ENCODE data around the gene RAE1. TPM values are rescaled to one million over a fixed set of nuclear protein-coding genes. Genes with fewer than 3 reads are reported as not detected.

RAE1 gene
- total RNA-seq, 1 experiment from 2014 or later = 34.5 TPM

- Histone ChIP-seq H3K4me3 (ENCODE audit: low read depth in 2 of 2, low read length in 2 of 2) (no peak overlapping the region), H3K4me1 (ENCODE audit: control insufficient read depth, insufficient read depth, low read length) (no peaks in the 10 kb centered on the region), H3K9me3 (ENCODE audit: control insufficient read depth, insufficient read depth, low read depth, low read length) (no peaks in the 10 kb centered on the region), H3K36me3 (ENCODE audit: control insufficient read depth, insufficient read depth, low read length) (peaks cover 35% of the 10 kb centered on the region), H3K27ac (ENCODE audit: low read length) (no peak overlapping the region), H3K27me3 (ENCODE audit: control insufficient read depth, insufficient read depth, low read length) (no peaks in the 10 kb centered on the region)
- ATAC-seq = no peak
- ChIA-PET POLR2A (no interaction called here), CTCF (no interaction called here)
- in situ Hi-C loops (cut with HindIII; ENCODE audit: low pct_unique_long_range_greater_than_20kb, low sequenced_read_pairs) (no loop called here), intact Hi-C loops (cut with micrococcal nuclease; ENCODE audit: unreplicated experiment) (no loop called here)
- TF ChIP-seq POLR2AphosphoS5 (IDR thresholded peaks at IDR 0.05; ENCODE audit: low read depth, low read length) (no peak), SIN3A (IDR thresholded peaks at IDR 0.05; ENCODE audit: borderline replicate concordance, insufficient read depth, low read depth, low read length) (no peak), TCF7L2 (IDR thresholded peaks at IDR 0.05; ENCODE audit: low read depth, low read length) (no peak)
- TF ChIP-seq, protein P1, sequence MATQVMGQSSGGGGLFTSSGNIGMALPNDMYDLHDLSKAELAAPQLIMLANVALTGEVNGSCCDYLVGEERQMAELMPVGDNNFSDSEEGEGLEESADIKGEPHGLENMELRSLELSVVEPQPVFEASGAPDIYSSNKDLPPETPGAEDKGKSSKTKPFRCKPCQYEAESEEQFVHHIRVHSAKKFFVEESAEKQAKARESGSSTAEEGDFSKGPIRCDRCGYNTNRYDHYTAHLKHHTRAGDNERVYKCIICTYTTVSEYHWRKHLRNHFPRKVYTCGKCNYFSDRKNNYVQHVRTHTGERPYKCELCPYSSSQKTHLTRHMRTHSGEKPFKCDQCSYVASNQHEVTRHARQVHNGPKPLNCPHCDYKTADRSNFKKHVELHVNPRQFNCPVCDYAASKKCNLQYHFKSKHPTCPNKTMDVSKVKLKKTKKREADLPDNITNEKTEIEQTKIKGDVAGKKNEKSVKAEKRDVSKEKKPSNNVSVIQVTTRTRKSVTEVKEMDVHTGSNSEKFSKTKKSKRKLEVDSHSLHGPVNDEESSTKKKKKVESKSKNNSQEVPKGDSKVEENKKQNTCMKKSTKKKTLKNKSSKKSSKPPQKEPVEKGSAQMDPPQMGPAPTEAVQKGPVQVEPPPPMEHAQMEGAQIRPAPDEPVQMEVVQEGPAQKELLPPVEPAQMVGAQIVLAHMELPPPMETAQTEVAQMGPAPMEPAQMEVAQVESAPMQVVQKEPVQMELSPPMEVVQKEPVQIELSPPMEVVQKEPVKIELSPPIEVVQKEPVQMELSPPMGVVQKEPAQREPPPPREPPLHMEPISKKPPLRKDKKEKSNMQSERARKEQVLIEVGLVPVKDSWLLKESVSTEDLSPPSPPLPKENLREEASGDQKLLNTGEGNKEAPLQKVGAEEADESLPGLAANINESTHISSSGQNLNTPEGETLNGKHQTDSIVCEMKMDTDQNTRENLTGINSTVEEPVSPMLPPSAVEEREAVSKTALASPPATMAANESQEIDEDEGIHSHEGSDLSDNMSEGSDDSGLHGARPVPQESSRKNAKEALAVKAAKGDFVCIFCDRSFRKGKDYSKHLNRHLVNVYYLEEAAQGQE (IDR thresholded peaks at IDR 0.05; ENCODE audit: insufficient read depth in 1 of 2, low read depth in 2 of 2, low read length in 1 of 2) = no peak
- TF ChIP-seq, protein P2, sequence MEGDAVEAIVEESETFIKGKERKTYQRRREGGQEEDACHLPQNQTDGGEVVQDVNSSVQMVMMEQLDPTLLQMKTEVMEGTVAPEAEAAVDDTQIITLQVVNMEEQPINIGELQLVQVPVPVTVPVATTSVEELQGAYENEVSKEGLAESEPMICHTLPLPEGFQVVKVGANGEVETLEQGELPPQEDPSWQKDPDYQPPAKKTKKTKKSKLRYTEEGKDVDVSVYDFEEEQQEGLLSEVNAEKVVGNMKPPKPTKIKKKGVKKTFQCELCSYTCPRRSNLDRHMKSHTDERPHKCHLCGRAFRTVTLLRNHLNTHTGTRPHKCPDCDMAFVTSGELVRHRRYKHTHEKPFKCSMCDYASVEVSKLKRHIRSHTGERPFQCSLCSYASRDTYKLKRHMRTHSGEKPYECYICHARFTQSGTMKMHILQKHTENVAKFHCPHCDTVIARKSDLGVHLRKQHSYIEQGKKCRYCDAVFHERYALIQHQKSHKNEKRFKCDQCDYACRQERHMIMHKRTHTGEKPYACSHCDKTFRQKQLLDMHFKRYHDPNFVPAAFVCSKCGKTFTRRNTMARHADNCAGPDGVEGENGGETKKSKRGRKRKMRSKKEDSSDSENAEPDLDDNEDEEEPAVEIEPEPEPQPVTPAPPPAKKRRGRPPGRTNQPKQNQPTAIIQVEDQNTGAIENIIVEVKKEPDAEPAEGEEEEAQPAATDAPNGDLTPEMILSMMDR (IDR thresholded peaks at IDR 0.05) = no peak
- no peak for DNase-seq (ENCODE audit: low read depth, low spot score)
- no TSS peak for BruUV-seq (replicated peaks)
Measured at GRCh38 chr20:57371363-57371762, 20.3 kb downstream of the RAE1 start.

DNA sequence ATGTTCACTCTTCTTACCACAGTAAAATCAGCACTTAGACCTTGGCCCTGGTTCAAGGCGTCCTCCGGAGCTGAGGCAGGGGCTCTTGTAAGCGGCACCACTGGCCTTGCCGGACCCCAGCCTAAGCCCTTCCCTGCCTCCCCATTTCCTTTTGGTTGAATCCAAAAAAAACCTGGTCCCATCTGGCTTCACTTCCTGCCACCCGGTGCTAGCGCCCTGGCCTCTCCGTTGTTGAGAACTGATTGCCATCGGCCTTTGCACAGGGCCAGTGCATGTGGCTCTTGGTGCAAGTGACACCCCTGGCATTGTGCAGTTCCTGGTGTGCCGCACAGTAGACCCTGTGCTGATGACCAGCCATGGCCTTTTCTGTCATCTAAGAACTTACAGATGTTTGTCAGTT, 21.1 kb downstream of the RAE1 start:
- Histone ChIP-seq H3K9me3 (ENCODE audit: control insufficient read depth, insufficient read depth, low read depth, low read length) (no peaks in the 10 kb centered on the region), H3K4me1 (ENCODE audit: control insufficient read depth, insufficient read depth, low read length) (no peaks in the 10 kb centered on the region), H3K27me3 (ENCODE audit: control insufficient read depth, insufficient read depth, low read length) (no peaks in the 10 kb centered on the region), H3K36me3 (ENCODE audit: control insufficient read depth, insufficient read depth, low read length) (peaks cover 31% of the 10 kb centered on the region), H3K27ac (ENCODE audit: low read length) (no peak overlapping the region), H3K4me3 (ENCODE audit: low read depth in 2 of 2, low read length in 2 of 2) (no peak overlapping the region)
- DNase-seq (ENCODE audit: low read depth, low spot score) (no peak), ATAC-seq (no peak)
- in situ Hi-C loops (cut with HindIII; ENCODE audit: low pct_unique_long_range_greater_than_20kb, low sequenced_read_pairs) (no loop called here), intact Hi-C loops (cut with micrococcal nuclease; ENCODE audit: unreplicated experiment) (no loop called here)
- BruUV-seq (replicated peaks) = TSS peak; percentile 39
- CTCF ChIA-PET = no interaction called here
- POLR2A ChIA-PET = no interaction called here
- no peak for TF ChIP-seq POLR2AphosphoS5 (IDR thresholded peaks at IDR 0.05; ENCODE audit: low read depth, low read length)
- TF ChIP-seq, protein P1 (IDR thresholded peaks at IDR 0.05; ENCODE audit: insufficient read depth in 1 of 2, low read depth in 2 of 2, low read length in 1 of 2) = no peak
- TF ChIP-seq TCF7L2 (IDR thresholded peaks at IDR 0.05; ENCODE audit: low read depth, low read length) = no peak
- no peak for TF ChIP-seq SIN3A (IDR thresholded peaks at IDR 0.05; ENCODE audit: borderline replicate concordance, insufficient read depth, low read depth, low read length)
- TF ChIP-seq, protein P2 (IDR thresholded peaks at IDR 0.05) = no peak
